Keratinocyte (primary cell): Measurements from ENCODE around the gene IL23A. TPM values are rescaled to one million over a fixed set of nuclear protein-coding genes. Genes with fewer than 3 reads are reported as not detected.
A peak's percentile ranks its signal among the peaks of the same experiment; 100 is the strongest.

Experiments
- DNase-seq: peaks from one replicate; pipeline ENCODE4 v3.0.0-alpha.2; 2011; ENCODE audit warnings: low read depth, missing footprints, low spot score
- FAIRE-seq: peaks from 2 replicates; lab custom pipeline; 2011; peaks lifted over from hg19 to GRCh38; lab: Jason Lieb, UNC
- H2AFZ ChIP-seq: 2 replicates; pipeline ENCODE4 v1.6.0; 2012; ENCODE audit warnings: low read length, control low read depth, inconsistent platforms; ENCODE audit not compliant: control insufficient read depth
- H3K27ac ChIP-seq: 2 replicates; pipeline ENCODE4 v1.5.1; 2011; ENCODE audit warnings: low read length; ENCODE audit not compliant: control insufficient read depth, insufficient read depth
- H3K27me3 ChIP-seq: 3 replicates; pipeline ENCODE4 v1.6.0; 2011; ENCODE audit warnings: low read length; ENCODE audit not compliant: control insufficient read depth, insufficient read depth; ENCODE audit errors: extremely low read depth
- H3K36me3 ChIP-seq, 2 experiments: 2 replicates in 1 of 2; 3 replicates in 1 of 2; pipeline ENCODE4 v1.5.1; 2011; ENCODE audit warnings: low read length in 2 of 2, mild to moderate bottlenecking in 1 of 2; ENCODE audit not compliant: control insufficient read depth in 2 of 2, insufficient read depth in 2 of 2; ENCODE audit errors: extremely low read depth in 1 of 2
- H3K4me1 ChIP-seq: 3 replicates; pipeline ENCODE4 v1.5.1; 2011; ENCODE audit warnings: low read length; ENCODE audit not compliant: control insufficient read depth, insufficient read depth; ENCODE audit errors: extremely low read depth
- H3K4me2 ChIP-seq: 3 replicates; pipeline ENCODE4 v1.6.0; 2011; ENCODE audit warnings: low read depth, low read length; ENCODE audit not compliant: control insufficient read depth, insufficient read depth; ENCODE audit errors: extremely low read depth
- H3K4me3 ChIP-seq, 3 experiments: fragments of 200-600 bp in 1 of 3; sonication (generic) in 1 of 3; 2 replicates in 2 of 3; 3 replicates in 1 of 3; pipeline ENCODE4 v1.5.1; 2011 to 2016; ENCODE audit warnings: low read length in 3 of 3, mild to moderate bottlenecking in 3 of 3, control low read depth in 2 of 3, inconsistent platforms in 1 of 3, low read depth in 1 of 3, mixed read lengths in 1 of 3, mixed run types in 1 of 3, moderate library complexity in 1 of 3; ENCODE audit not compliant: control insufficient read depth in 2 of 3, insufficient read depth in 2 of 3; ENCODE audit errors: extremely low read depth in 1 of 3
- H3K79me2 ChIP-seq: 2 replicates; pipeline ENCODE4 v1.6.0; 2012; ENCODE audit warnings: low read length; ENCODE audit not compliant: control insufficient read depth, insufficient read depth
- H3K9ac ChIP-seq: 3 replicates; pipeline ENCODE4 v1.6.0; 2011; ENCODE audit warnings: low read length; ENCODE audit not compliant: control insufficient read depth, insufficient read depth; ENCODE audit errors: extremely low read depth
- H3K9me1 ChIP-seq: 3 replicates; pipeline ENCODE4 v1.6.0; 2011; ENCODE audit warnings: low read length; ENCODE audit not compliant: control insufficient read depth, insufficient read depth; ENCODE audit errors: extremely low read depth
- H3K9me3 ChIP-seq: 2 replicates; pipeline ENCODE4 v1.5.1; 2012; ENCODE audit warnings: low read depth, low read length; ENCODE audit not compliant: control insufficient read depth
- H4K20me1 ChIP-seq: 3 replicates; pipeline ENCODE4 v1.6.0; 2011; ENCODE audit warnings: low read length; ENCODE audit not compliant: control insufficient read depth, insufficient read depth; ENCODE audit errors: extremely low read depth
- CTCF ChIP-seq, 3 experiments: IDR thresholded peaks in 1 of 3; conservative IDR thresholded peaks in 1 of 3; optimal IDR thresholded peaks in 1 of 3; 2 replicates in 2 of 3; 3 replicates in 1 of 3; pipeline versions ENCODE3 to v1.5.1; 2011; ENCODE audit warnings: low read length in 3 of 3, mild to moderate bottlenecking in 3 of 3, moderate library complexity in 2 of 3, control low read depth in 1 of 3, inconsistent platforms in 1 of 3; ENCODE audit not compliant: insufficient read depth in 2 of 3; ENCODE audit errors: extremely low read depth in 1 of 3
- EZH2 ChIP-seq: IDR thresholded peaks from one replicate; pipeline ENCODE4 v1.6.1; 2012; ENCODE audit warnings: inconsistent platforms, mild to moderate bottlenecking, low read length, moderate library complexity
- dilution Hi-C: fragments of 300-500 bp; cut with MboI; formaldehyde crosslinking; loops from one replicate; pipeline ENCODE4 v1.7.0; 2020; ENCODE audit warnings: low sequenced_read_pairs; ENCODE audit not compliant: extremely low pct_ligation_motif_present
- polyA plus RNA-seq, 5 experiments: library from polyadenylated mRNA; depleted of rRNA in 3 of 5; stranded (reverse) in 3 of 5; stranded (forward) in 1 of 5; unstranded in 1 of 5; fragments of >200 nt; gene quantifications; 1 replicate in 1 of 5; 2 replicates in 3 of 5; 3 replicates in 1 of 5; pipeline versions ENCODE4 v1.2.1 to v1.2.3, GENCODE V29; 2011 to 2012; ENCODE audit warnings: missing spikeins in 2 of 5, low read depth in 1 of 5, low replicate concordance in 1 of 5

IL23A gene
- polyA plus RNA-seq, 1 donor (not counting 4 experiments of a cell fraction or from before 2014, with no cell fraction given), result 1.5 TPM

GRCh38 chr12:56315622-56316473 lies 22.8 kb upstream of the IL23A start, which contains the start of gene CNPY2:
CNPY2 (minus strand) TSS chr12:56315988; CDS start chr12:56315217, 771 bp downstream.
- peaks cover 12 to 14% of the 10 kb centered on the region in 2 experiments for H3K36me3 ChIP-seq
- dilution Hi-C loops, result no loop called here
- H3K27ac ChIP-seq, result peak within 1 kb of the TSS; percentile 84
- H3K9ac ChIP-seq, result peak within 1 kb of the TSS; percentile 95
- peaks cover 13% of the 10 kb centered on the region for H3K4me1 ChIP-seq
- H3K4me3 ChIP-seq, result peak within 1 kb of the TSS; percentile 76 to 95 (median 84)
- H3K9me1 ChIP-seq, result no peaks in the 10 kb centered on the region
- no peaks in the 10 kb centered on the region for H3K9me3 ChIP-seq
- peak; percentile 90 for FAIRE-seq
- H3K4me2 ChIP-seq, result peak within 1 kb of the TSS; percentile 97
- no peaks in the 10 kb centered on the region for H3K27me3 ChIP-seq
- TF ChIP-seq EZH2, result no peak
- TF ChIP-seq CTCF (optimal IDR thresholded peaks at IDR 0.05 in 1 of 3, IDR thresholded peaks at IDR 0.05 in 1 of 3, conservative IDR thresholded peaks at IDR 0.05 in 1 of 3; ENCODE audit: extremely low read depth in 1 of 3, insufficient read depth in 2 of 3, low read length in 3 of 3), result peak in 1 of 3 experiments; percentile 56
- DNase-seq, result peak; percentile 98
- H2AFZ ChIP-seq, result peak within 1 kb of the TSS; percentile 83
- H4K20me1 ChIP-seq, result no peaks in the 10 kb centered on the region
- H3K79me2 ChIP-seq, result peaks cover 19% of the 10 kb centered on the region

GRCh38 chr12:56317675-56318074 lies 21.0 kb upstream of the IL23A start:
- H3K4me2 ChIP-seq, result no peak overlapping the region

More at GRCh38 chr12:56317675-56318074, 21.0 kb upstream of the IL23A start:
- Histone ChIP-seq H3K9me3 (no peaks in the 10 kb centered on the region), H3K9ac (no peak overlapping the region), H3K4me3 (no peak overlapping the region), H3K79me2 (peaks cover 17% of the 10 kb centered on the region), H4K20me1 (no peaks in the 10 kb centered on the region), H3K9me1 (no peaks in the 10 kb centered on the region), H2AFZ (no peak overlapping the region), H3K4me1 (peaks cover 13% of the 10 kb centered on the region), H3K27ac (no peak overlapping the region), H3K36me3 (peaks cover 8 to 9% of the 10 kb centered on the region in 2 experiments), H3K27me3 (no peaks in the 10 kb centered on the region)
- dilution Hi-C loops, result no loop called here
- no peak for FAIRE-seq
- DNase-seq, result no peak
- no peak for TF ChIP-seq EZH2
- TF ChIP-seq CTCF (optimal IDR thresholded peaks at IDR 0.05 in 1 of 3, IDR thresholded peaks at IDR 0.05 in 1 of 3, conservative IDR thresholded peaks at IDR 0.05 in 1 of 3; ENCODE audit: extremely low read depth in 1 of 3, insufficient read depth in 2 of 3, low read length in 3 of 3), result no peak
